Stimulated activated CD4-positive, alpha-beta T cell treated with anti-CD3 and anti-CD28 coated beads, Interleukin-4, amount 100 ng/mL, for 24 hours (primary cell): ENCODE data around the gene ST3GAL5.
"Not testable (repeated sequence)": the region's sequence is repeated elsewhere in the genome, so short reads cannot be mapped to it uniquely, and the experiment has no call there.

ENCODE experiments used
- DNase-seq: peaks from one replicate; pipeline ENCODE4 v3.0.0-alpha.2; 2020

The ST3GAL5 gene

GRCh38 chr2:85888684-85889626 is at the start of gene ST3GAL5:
Gene ST3GAL5, minus strand, starts transcription at chr2:85888990. Its CDS starts 85 bp downstream, at chr2:85888905.
- peak; percentile 90 for DNase-seq

- no peak for DNase-seq
Measured at GRCh38 chr2:85938456-85938855, 49.7 kb upstream of the ST3GAL5 start.

GRCh38 chr2:85937069-85937439 is 48.3 kb upstream of the ST3GAL5 start:
- no peak for DNase-seq

- no peak for DNase-seq
Measured at GRCh38 chr2:85936421-85937068, 47.8 kb upstream of the ST3GAL5 start.

GRCh38 chr2:85935746-85936208 is 47.0 kb upstream of the ST3GAL5 start:
- DNase-seq = no peak

- DNase-seq = no peak
Measured at GRCh38 chr2:85935170-85935745, 46.5 kb upstream of the ST3GAL5 start.

GRCh38 chr2:85933753-85934594 is 45.2 kb upstream of the ST3GAL5 start:
- no peak for DNase-seq

GRCh38 chr2:85931151-85931550 is 42.4 kb upstream of the ST3GAL5 start:
- not testable (repeated sequence) for DNase-seq

GRCh38 chr2:85930129-85931124 is 41.6 kb upstream of the ST3GAL5 start:
- DNase-seq = no peak

- DNase-seq = no peak
Measured at GRCh38 chr2:85929096-85930050, 40.6 kb upstream of the ST3GAL5 start.

GRCh38 chr2:85926931-85927661 is 38.3 kb upstream of the ST3GAL5 start:
- no peak for DNase-seq

GRCh38 chr2:85926526-85926925 is 37.7 kb upstream of the ST3GAL5 start:
- no peak for DNase-seq

GRCh38 chr2:85925216-85925671 is 36.5 kb upstream of the ST3GAL5 start:
- no peak for DNase-seq

GRCh38 chr2:85924522-85924921 is 35.7 kb upstream of the ST3GAL5 start:
- no peak for DNase-seq

GRCh38 chr2:85922199-85922598 is 33.4 kb upstream of the ST3GAL5 start:
- DNase-seq = no peak

GRCh38 chr2:85921659-85922058 is 32.9 kb upstream of the ST3GAL5 start:
- DNase-seq = no peak

- DNase-seq = no peak
Measured at GRCh38 chr2:85920810-85921545, 32.2 kb upstream of the ST3GAL5 start.
